HepG2 (cell line): ENCODE data around the gene CCDC87. TPM values are rescaled to one million over a fixed set of nuclear protein-coding genes. Genes with fewer than 3 reads are reported as not detected.

ENCODE experiments used
- ATF1 ChIP-seq: IDR thresholded peaks from 2 replicates; pipeline ENCODE4 v1.6.1; 2016; ENCODE audit warnings: mild to moderate bottlenecking, control low read depth
- EZH2 ChIP-seq: conservative IDR thresholded peaks from 2 replicates; pipeline ENCODE4 v1.6.1; 2012; ENCODE audit warnings: mild to moderate bottlenecking, low read depth, low read length, moderate library complexity
- HMGXB3 ChIP-seq: sonication (generic); formaldehyde crosslinking; IDR thresholded peaks from 2 replicates; pipeline ENCODE4 v1.4.0; 2020; ENCODE audit warnings: missing genetic modification reagents, borderline replicate concordance
- KDM5B ChIP-seq: sonication (generic); formaldehyde crosslinking; IDR thresholded peaks from 2 replicates; pipeline ENCODE4 v1.4.0; 2020; ENCODE audit warnings: missing genetic modification reagents, mild to moderate bottlenecking, borderline replicate concordance
- KMT2B ChIP-seq: IDR thresholded peaks from 2 replicates; pipeline ENCODE4 v1.6.1; 2016; ENCODE audit warnings: missing genetic modification reagents, missing compliant biosample characterization
- MXD3 ChIP-seq: IDR thresholded peaks from 2 replicates; pipeline ENCODE4 v1.6.1; 2016; ENCODE audit warnings: mild to moderate bottlenecking, missing biosample characterization, missing genetic modification reagents
- NR0B2 ChIP-seq: sonication (generic); formaldehyde crosslinking; IDR thresholded peaks from 2 replicates; pipeline ENCODE4 v1.4.0; 2020; ENCODE audit warnings: mild to moderate bottlenecking, missing genetic modification reagents
- SNAI1 ChIP-seq: sonication (generic); formaldehyde crosslinking; IDR thresholded peaks from 2 replicates; pipeline ENCODE4 v1.5.0; 2020; ENCODE audit warnings: mild to moderate bottlenecking, missing genetic modification reagents, borderline replicate concordance
- ZBTB34 ChIP-seq: sonication (generic); formaldehyde crosslinking; IDR thresholded peaks from 2 replicates; pipeline ENCODE4 v1.8.0; 2022; ENCODE audit warnings: mild to moderate bottlenecking, missing genetic modification reagents
- ZBTB8A ChIP-seq: sonication (generic); formaldehyde crosslinking; IDR thresholded peaks from 2 replicates; pipeline ENCODE4 v1.4.0; 2020; ENCODE audit warnings: mild to moderate bottlenecking, low read depth, missing genetic modification reagents, borderline replicate concordance
- ZNF574 ChIP-seq: sonication (generic); formaldehyde crosslinking; IDR thresholded peaks from 2 replicates; pipeline ENCODE4 v1.4.0; 2020; ENCODE audit warnings: missing genetic modification reagents
- ZNF674 ChIP-seq: sonication (generic); formaldehyde crosslinking; IDR thresholded peaks from 2 replicates; pipeline ENCODE4 v1.5.0; 2020; ENCODE audit warnings: low read depth, mild to moderate bottlenecking, missing genetic modification reagents
- ZXDC ChIP-seq: sonication (generic); formaldehyde crosslinking; IDR thresholded peaks from 2 replicates; pipeline ENCODE4 v1.5.0; 2020; ENCODE audit warnings: mild to moderate bottlenecking, missing genetic modification reagents
- polyA plus RNA-seq, 8 experiments: library from polyadenylated mRNA; depleted of rRNA in 3 of 8; stranded (reverse) in 7 of 8; unstranded in 1 of 8; fragments of >200 nt; fragmentation: Illumina TruSeq in 4 of 8; extraction: Trizol in 4 of 8; gene quantifications; 2 replicates each; pipeline versions ENCODE4 v1.2.1 to v1.2.3, GENCODE V29; 2011 to 2016; ENCODE audit warnings: low read depth in 4 of 8, missing spikeins in 1 of 8, mixed read lengths in 1 of 8; ENCODE audit not compliant: insufficient read depth in 1 of 8
- total RNA-seq, 5 experiments: library from RNA; depleted of rRNA; stranded (reverse); fragments of >200 nt; fragmentation: Illumina TruSeq; extraction: Trizol; gene quantifications; 2 replicates each; pipeline ENCODE4 v1.2.3, GENCODE V29; 2016; ENCODE audit warnings: low read depth in 1 of 5

Gene CCDC87
- total and polyA plus RNA-seq, 2 of the 13 experiments (the other 11 are each of a cell fraction or from before 2014, with no cell fraction given), result 0.05 to 0.42 TPM

- TF ChIP-seq ZBTB34 (0 out of 2 replicates have a peak, but pooled peaks have one; percentile 43), NR0B2 (CRISPR knock-in tag) (peak; percentile 45; the same call in 1 of the 2 replicates), ZNF574 (CRISPR knock-in tag) (peak; percentile 89), ZBTB8A (CRISPR knock-in tag) (no peak), MXD3 (CRISPR knock-in tag) (peak; percentile 55; the same call in 1 of the 2 replicates), KDM5B (peak; percentile 60; the same call in 1 of the 2 replicates), ZNF674 (CRISPR knock-in tag) (0 out of 2 replicates have a peak, but pooled peaks have one; percentile 40), HMGXB3 (CRISPR knock-in tag) (peak; percentile 70; the same call in 1 of the 2 replicates), KMT2B (CRISPR knock-in tag) (peak; percentile 61), ZXDC (CRISPR knock-in tag) (no peak), EZH2 (no peak), ATF1 (no peak), SNAI1 (CRISPR knock-in tag) (peak; percentile 5; the same call in 1 of the 2 replicates)
These were observed at the start of gene CCDC87, which contains the start of gene CCS (continued) for GRCh38 chr11:66592457-66593302.
